SK-N-DZ (cell line): ENCODE data around the gene ITGA8.
"Not testable (repeated sequence)": the region's sequence is repeated elsewhere in the genome, so short reads cannot be mapped to it uniquely, and the experiment has no call there.

Experiments used
- DNase-seq: peaks from one replicate; pipeline ENCODE4 v3.0.0-alpha.2; 2015; ENCODE audit warnings: low spot score

Gene ITGA8

DNA sequence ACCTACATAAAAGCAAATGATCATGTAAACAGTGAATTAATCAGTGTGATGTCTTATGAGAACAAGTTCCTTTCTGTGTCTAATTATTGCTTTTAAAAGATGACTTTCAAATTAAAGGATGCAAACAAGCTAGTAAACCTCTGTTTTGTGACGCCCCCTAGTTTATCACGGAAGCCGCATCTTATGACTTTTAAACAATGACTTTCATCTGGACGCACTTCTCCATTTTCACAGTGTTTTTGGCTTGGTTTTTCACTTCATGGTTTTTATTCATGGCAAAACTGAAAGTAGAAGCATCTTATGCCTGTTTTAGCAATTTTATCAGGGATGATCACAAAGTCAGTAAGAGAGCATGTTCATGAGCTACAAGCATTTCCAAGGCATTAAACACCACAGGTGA lies 35.0 kb downstream of the ITGA8 start:
- no peak for DNase-seq

DNA sequence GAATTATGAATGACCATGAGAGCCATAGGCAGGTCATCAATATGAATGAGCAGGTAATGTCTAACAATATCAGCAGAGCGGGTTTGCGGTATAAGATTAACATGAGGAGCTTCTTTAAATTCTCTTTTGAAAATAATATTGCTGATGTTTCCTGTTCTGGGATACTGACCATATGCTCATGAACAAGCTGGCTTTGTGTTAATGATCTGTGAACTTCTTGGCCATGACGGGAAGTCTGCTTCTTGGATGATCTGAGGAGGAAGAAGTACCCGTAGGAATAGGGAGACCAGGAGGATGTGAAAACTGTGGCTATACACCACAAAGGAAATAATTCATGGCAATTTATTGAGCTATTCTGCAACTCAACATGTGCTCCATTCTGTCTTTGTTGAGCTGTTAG lies 38.6 kb downstream of the ITGA8 start:
- DNase-seq, result no peak

DNA sequence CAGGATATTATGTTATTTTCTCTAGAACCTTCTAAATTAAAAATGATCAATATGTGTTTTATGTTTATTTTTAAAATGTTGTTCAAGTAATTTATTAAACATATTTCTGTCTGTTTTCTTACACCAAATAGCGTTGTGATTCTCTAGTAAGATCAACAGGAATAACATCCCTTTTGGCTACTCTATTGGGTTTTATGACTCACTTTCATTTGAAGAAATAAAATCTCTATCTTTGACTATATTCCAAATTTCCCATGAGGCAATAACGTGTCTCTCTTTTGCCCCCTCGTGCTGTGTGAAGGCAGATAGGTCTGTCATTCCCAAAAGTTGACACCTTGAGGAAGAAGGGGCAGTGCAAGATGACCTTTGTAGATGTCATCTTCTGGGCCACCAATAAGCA lies 40.9 kb downstream of the ITGA8 start:
- no peak for DNase-seq

DNA sequence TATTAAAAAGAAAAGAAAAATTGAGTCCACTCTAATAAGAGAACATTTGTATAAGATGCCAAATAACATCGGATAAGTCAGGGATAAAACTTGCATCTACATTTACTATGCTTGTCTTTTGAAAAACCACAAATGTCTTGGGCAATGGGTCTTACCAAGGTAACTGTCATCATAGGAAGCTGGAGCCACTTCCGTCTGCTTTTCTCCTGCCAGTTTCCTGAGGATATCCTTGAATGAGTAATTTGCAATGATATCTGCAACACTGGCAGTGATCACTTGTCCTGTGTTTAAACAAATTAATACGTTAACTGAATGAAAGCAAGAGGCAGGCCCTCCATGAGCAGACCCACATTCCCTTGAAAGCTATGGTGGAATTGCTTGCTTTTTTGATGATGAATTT lies 47.3 kb downstream of the ITGA8 start:
- no peak for DNase-seq

DNA sequence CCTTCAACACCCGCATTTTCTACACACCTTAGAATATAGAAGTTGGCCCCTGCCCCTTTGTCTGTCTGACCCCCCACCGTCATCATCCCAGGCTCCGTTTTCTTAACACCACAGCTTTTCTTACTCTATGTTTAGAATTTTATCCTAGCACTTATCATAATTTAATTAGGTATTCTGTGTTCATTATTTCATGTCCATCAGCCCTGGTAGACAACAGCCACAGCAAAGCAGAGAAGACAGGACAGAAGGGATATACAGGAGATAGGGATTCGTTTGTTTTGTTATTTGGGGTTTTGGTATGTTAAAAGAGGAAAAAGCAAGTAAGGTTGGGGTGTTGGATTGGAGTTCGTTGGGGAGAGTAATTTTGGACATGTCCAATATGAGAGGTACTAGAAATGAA lies 48.8 kb downstream of the ITGA8 start:
- DNase-seq, result no peak

DNA sequence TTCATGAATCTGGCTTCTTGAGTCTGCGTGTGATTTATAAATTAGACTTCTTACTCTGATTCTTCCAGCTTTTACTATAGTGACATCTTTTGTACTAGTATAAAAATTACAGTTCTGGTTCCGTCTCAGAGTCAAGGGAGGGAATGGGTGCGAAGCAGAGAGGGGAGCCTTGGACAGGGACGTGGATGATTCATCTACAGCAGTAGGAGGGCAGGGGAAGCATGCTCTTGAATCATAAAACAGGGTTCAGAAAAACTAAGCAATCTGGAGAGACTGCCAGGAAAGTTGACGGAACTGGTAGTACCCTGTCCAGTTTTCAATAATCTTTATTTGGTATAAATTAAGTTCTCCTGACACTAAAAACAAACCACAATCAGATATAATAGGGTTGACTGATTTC lies 58.1 kb downstream of the ITGA8 start:
- no peak for DNase-seq

DNA sequence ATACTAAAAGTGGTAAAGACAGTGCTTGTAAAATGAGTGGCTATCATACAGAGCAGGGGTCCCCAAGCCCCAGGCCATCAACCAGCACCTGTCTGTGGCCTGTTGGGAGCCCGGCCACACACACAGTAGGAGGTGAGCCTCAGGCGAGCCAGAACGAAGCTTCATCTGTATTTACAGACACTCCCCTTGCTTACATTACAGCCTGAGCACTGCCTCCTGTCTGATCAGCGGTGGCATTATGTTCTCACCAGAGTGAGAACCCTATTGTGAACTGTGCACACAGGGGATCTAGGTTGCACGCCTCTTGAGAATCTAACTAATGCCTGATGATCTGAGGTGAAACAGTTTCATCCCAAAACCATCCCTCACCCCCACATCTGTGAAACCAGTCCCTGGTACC lies 58.7 kb downstream of the ITGA8 start:
- DNase-seq, result no peak

DNA sequence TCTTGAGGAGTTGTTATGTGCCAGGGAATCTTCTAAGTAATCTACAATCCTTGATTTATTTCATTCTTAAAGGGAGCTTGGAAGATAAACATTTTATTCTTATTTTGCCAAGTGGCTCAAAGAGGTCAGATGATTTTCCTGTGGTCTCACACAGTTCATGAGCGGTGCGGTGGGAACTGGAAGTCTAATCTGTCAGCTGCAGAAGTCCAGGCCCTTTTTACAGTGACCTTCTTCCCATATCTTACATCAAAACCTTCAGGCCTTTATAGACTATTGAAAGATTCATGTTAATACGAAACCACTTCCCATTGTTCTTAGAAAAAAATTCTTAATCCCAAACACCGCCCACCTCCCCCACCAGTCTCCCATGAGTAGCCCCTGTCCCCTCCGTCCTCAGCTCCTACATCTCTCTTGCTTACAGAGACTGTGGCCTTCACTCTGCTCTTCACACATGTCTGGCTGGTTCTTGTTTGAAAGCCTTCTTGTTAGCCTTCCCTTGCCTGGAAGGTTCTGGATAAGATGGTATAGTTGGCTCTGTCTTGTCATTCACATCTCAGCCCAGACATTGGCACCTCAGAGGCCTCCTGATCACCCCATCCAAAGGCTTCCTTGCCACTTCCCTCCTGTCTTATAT lies 61.5 kb downstream of the ITGA8 start:
- no peak for DNase-seq

DNA sequence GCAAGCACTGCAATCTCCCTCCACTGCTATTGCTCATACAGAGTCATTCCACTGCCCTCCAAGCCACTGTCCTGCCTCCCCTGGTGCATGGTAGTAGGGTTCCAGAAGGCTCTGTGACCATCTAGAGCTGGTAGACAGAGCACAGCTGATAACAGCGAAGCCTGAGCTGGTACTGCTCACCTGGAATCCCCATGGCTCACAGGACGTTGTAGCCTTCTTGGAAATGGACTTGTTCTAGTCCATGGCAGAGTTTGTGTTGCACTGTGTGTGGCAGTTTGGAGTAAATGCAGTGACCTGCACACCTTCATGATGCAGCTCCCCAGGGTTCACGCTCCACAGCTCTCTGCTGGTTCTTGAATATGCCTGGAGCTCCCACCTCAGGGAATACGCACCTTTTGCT lies 67.0 kb downstream of the ITGA8 start:
- no peak for DNase-seq

DNA sequence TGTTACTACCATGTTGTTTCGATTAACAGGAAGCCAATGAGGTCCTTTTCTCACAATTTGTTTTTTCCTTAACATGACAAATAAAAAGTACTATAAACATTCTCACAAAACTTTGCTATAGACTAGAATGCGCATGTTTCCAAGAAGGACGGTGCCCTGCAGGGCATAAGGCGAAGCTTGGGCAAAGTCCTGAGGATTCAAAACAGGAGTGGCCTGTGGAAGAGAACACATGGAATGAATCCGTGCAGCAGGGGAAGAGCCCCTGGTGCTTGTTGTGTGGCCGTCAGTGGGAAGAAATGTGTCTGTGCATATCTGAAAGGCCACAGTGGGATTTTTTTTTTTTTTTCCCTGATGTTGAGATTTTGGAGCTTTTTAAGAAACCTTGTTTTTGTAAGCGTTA lies 67.6 kb downstream of the ITGA8 start:
- DNase-seq, result no peak

DNA sequence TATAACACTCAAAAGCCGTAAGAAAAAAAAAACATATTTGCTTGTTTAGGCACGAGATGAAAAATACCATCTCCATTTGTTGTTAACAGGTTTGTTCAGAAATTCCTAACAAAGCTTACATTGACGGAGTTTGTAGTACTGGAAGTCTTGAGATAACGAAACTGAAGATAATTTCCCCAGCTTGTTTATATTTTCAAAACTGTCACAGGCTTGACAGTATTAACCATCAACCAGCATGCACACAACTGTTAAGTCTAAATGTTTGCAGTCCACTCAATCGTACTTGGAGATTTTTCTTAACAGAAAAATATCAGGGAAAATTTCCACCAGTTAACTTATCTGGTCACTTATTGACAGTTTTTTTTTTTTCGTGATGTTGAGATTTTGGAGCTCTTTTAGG lies 68.5 kb downstream of the ITGA8 start:
- no peak for DNase-seq

DNA sequence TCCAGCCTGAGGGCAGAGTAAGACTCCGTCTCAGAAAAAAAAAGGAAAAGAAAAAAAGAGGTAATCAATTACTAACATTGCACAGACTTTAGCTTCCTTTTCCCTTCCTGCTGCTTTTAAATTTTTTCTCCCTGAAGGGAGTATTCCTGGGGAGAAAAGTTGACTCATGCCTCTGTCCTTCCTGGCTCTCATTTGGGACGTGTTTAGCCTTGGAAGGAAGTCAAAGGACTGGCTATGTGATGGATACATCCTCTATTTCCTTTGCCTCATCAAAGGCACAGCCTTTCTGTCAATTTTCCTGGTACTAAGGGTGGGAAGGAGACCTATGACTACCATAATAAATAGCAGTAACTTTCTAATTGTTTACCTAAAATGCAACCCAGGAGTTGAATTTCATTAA lies 77.6 kb downstream of the ITGA8 start:
- DNase-seq, result no peak

DNA sequence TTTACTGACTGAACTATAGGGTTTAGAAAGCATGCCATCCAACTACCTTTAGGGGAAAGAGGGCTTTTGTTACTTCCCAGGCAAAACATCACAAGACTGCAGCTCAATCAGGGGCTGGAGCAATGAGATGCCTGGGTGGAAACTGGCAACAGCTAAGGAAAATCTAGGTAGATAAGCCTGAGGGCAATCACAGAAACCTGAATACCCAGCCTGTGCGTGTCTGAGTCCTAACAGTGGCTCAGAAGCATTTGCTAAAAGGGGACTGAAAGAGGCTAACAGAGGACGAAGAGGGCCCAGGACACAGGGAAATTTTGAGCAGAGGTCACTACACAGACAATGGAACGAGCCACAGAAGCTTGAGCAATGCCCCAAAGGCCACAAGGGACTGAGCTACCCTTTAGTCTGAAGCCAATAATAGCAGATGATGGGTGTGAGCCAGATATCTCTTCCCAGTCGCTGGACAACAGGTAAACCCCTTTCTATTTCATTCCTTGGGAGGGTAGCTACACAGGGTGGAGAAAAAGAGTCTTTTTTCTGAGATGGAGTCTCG lies 79.1 kb downstream of the ITGA8 start:
- DNase-seq, result no peak

DNA sequence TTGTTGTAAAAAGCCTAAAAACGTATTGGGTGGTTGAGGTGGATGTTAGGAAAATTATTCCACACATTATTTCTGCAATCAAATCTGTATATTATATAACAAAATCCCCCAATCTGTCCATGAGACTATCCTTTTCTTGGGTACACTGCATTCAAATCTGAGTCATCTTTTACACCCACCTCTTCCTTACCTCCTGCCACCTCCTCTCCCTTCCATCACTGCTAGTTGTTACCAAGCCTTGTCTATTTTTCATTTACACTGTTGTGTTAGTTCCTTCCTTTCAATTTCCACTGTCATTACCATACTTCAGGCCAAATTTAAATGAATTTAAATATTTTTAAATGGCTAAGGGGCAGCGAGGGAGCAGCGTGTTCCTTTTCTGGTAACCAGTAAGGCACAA lies 83.3 kb downstream of the ITGA8 start:
- no peak for DNase-seq

DNA sequence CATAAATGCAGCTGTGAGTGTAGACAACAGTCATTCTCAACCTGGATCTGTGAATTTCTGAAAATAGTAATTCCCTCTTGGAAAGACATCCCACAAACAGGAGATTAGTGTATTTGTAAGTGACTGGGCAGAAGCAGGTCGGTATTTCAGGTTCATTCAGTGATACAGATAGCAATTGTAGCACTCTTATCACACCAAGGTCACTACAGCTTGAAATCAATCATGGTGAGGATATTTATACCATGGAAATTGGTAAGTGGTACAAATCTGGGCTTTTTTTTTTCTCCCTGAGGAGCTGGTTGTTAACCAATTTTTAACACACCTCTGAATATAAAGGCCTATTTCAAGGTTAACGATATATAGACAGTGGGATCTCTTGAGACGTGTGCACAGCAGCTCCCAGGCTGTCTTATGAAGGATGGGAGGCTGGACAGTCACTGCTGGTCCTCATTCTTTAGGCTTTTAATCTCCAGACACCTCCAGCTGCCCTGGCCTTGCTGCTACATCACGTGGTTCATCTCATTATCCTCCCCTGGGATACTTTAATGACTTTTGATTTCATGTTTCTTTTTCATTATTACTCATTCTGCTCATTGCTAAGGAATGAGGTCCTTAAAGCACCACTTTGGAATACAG lies 87.1 kb downstream of the ITGA8 start:
- no peak for DNase-seq

DNA sequence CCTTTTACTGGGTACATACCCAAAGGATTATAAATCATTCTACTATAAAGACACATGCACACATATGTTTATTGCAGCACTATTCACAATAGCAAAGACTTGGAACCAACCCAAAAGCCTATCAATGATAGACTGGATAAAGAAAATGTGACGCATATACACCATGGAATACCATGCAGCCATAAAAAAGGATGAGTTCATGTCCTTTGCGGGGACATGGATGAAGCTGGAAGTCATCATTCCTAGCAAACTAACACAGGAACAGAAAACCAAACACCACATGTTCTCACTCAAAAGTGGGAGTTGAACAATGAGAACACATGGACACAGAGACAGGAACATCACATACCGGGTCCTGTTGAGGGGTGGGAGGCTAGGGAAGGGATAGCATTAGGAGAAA lies 88.5 kb downstream of the ITGA8 start:
- not testable (repeated sequence) for DNase-seq

DNA sequence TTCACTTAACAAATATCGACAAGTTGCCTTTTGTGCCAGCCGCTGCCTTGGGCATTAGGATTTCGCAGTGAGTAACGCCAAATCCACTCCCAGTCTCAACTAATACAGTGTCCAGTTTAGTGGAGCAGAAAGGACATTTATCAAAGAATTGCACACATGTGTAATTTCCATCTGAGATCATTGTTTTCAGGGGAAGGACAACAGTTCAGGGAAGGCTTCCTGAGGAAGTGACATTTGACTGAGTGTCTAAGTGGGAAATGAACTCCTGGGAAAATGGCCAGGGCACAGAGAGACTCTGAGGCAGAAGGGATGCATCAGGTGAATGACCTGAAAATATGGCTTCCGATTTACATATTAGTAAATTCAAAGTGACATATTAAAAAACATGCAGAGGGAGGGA lies 89.4 kb downstream of the ITGA8 start:
- DNase-seq, result no peak

DNA sequence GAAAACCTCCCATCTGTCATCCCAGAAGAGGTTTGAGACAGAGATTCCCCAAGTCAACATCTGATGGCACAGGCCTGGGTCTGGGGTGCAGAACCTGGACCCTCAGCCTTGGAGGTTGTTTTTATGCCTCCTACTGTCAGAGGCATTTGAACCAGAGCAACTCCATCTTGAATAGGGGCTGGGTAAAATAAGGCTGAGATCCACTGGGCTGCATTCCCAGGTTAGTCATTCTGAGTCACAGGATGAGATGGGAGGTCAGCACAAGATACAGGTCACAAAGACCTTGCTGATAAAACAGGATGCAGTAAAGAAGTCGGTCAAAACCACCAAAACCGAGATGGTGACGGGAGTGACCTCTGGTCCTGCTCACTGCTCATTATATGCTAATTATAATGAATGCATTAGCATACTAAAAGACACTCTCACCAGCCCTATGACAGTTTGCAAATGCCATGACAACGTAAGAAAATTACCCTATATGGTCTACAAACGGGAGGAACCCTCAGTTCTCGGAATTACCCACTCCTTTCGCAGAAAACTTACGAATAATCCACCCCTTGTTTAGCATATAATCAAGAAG lies 92.0 kb downstream of the ITGA8 start:
- DNase-seq, result no peak

DNA sequence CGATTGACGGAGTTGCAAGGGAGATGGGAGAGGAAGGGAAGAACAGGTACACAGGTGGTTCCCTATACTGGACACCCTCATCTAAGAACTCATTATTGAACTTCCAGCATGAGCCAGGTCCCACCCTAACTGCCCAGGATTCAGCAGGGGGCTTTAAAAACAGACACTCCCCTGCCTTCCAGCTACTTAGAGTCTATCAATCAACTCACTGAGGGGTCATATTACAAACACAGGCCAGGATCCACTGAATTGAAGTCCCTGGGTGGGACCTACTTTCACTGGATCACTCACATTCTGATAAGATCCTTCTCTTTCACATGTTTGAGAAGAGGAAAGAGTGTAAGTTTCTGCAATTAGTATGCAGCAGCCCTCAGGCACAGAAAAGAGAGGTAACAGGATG lies 92.8 kb downstream of the ITGA8 start:
- no peak for DNase-seq

DNA sequence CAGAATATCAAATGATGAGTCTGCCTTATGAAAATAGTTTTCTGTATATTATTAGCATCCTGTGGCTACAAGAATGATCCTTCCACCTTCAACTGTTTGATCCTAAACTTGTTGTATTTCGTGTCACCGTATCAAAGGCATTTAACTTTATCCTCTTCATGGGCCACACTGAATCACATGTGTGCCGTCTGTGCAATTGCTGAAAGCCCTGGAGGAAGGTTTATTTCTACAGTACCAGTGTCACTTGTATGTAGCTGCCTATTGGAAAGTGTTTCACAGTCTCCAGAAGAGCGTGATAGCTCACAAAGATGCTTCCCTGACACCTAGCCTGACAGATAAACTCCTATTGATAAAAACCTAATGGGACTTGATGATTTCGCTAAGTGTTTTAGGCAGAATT lies 94.5 kb downstream of the ITGA8 start:
- no peak for DNase-seq

DNA sequence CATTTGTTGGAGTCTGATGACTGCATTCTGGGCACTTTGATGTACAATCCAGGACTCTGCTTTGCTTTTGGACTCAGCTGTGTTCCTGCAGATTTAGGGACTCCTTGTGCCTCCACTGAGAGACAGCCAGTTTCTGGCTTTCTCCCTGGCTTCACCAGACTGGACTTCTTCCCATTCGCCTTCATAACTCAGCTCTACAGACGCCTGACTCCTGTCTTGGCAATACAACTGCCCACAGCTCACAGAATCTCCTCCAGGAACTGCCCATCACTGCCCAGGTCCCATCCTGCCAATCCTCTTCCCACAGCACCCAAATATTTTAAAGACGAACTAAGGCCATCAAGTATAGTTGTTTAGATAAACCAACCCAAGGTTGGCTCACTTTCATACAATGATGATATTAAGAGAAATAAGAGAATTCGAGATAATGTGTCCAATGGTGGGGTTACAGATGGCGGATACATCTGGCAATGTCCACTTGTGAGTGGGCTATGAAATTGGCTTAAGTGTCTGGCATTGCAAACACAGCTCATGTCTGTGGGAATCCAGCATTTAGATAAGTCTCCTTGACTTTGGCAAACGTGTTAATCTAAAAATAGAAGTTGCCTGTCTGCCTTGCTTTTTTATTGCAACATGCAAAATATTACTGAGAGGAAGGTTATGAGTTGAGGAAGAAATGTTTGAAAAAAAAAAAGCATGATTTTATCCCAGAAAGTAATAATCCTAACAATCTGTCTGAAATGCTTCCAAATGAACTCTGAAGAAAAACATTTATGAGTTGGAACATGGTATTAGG lies 95.1 kb downstream of the ITGA8 start:
- no peak for DNase-seq

DNA sequence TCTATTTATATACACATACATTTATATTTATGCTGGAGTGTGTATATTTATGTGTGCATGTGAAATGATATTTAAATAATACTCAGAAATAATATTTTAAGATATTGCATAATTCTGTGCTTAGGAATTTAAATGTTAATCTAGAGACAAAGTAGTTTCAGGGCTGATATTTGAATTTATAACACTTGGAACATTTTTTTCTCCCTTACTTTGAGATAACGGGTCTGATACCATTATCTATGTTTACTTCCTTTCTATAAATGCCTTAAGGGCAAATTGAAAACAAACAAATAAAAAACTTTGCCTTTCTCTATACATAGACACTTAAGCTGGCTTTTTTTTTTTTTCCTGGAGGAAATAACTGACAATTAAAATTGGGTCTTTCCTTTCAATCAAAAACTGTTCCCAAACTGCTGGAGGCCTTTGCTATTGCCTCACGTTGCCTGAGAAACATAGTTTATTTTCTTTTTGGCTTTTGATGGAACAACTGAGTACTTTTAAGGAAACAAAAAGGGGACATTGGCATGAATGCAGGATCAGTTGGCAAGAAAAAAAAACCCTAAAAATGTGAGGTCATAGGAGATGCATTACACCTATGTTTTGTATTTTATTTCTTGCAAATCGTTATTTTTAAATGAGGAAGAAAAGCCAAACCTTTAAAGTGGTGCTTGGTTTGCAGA lies 98.7 kb downstream of the ITGA8 start:
- no peak for DNase-seq
